Prostate gland (tissue), 2 donors: ENCODE results near the gene RPSA. TPM values are rescaled to one million over a fixed set of nuclear protein-coding genes. Genes with fewer than 3 reads are reported as not detected.
"Not testable (repeated sequence)": the region's sequence is repeated elsewhere in the genome, so short reads cannot be mapped to it uniquely, and the experiment has no call there.

Source experiments
- DNase-seq: peaks from one replicate; pipeline ENCODE4 v3.0.0-alpha.2; 2019; ENCODE audit warnings: low spot score
- H3K27ac ChIP-seq, 2 donors: fragments of 200-600 bp; sonication (generic); 2 replicates each; pipeline ENCODE4 v1.5.1; 2017 to 2019
- H3K27me3 ChIP-seq: fragments of 200-600 bp; sonication (generic); replicated peaks from 2 replicates; pipeline ENCODE4 v1.5.1; 2019; ENCODE audit not compliant: insufficient read depth
- H3K36me3 ChIP-seq, 2 donors: fragments of 200-600 bp; sonication (generic); 1 replicate in 1 of 2; 2 replicates in 1 of 2; pipeline versions ENCODE4 v1.5.1 to v1.8.1; 2017 to 2019
- H3K4me1 ChIP-seq: fragments of 200-600 bp; sonication (generic); replicated peaks from 2 replicates; pipeline ENCODE4 v1.5.1; 2019
- H3K4me3 ChIP-seq, 2 donors: fragments of 200-600 bp; sonication (generic); 2 replicates each; pipeline ENCODE4 v1.5.1; 2017 to 2019
- H3K9me3 ChIP-seq: fragments of 200-600 bp; sonication (generic); 2 replicates; pipeline ENCODE4 v1.5.1; 2017
- POLR2A ChIP-seq: fragments of 450-650 bp; IDR thresholded peaks from one replicate; pipeline ENCODE4 v1.6.1; 2016; ENCODE audit warnings: antibody characterized with exemption, mild to moderate bottlenecking
- POLR2AphosphoS5 ChIP-seq: sonication (generic); formaldehyde crosslinking; IDR thresholded peaks from one replicate; pipeline ENCODE4 v1.6.1; 2017; ENCODE audit warnings: antibody characterized with exemption
- WGBS: methylation state at CpG from one replicate; pipeline ENCODE4 v1.1.5; 2018; 5-methylcytosine and 5-hydroxymethylcytosine counted together
- intact Hi-C: fragments of 100-400 bp; cut with DNase I; formaldehyde crosslinking; loops from one replicate; pipeline ENCODE4 v1.14.2; 2022
- total RNA-seq, 2 donors: library from RNA; depleted of rRNA; stranded (reverse); fragments of >200 nt; gene quantifications; one replicate each; pipeline ENCODE4 v1.1.0, GENCODE V29; 2016
- TF ChIP-seq, protein P1 (sequence below), 4 experiments: fragments of 200-600 bp in 2 of 4; fragments of 450-650 bp in 2 of 4; sonication (generic) in 2 of 4; IDR thresholded peaks; 1 replicate in 3 of 4; 2 replicates in 1 of 4; pipeline ENCODE4 v1.5.1; 2016 to 2019; ENCODE audit warnings: antibody characterized with exemption in 4 of 4, mild to moderate bottlenecking in 2 of 4, moderate library complexity in 2 of 4

Gene RPSA
- total RNA-seq, 2 donors from 2014 or later = 732 to 1,080 TPM

DNA sequence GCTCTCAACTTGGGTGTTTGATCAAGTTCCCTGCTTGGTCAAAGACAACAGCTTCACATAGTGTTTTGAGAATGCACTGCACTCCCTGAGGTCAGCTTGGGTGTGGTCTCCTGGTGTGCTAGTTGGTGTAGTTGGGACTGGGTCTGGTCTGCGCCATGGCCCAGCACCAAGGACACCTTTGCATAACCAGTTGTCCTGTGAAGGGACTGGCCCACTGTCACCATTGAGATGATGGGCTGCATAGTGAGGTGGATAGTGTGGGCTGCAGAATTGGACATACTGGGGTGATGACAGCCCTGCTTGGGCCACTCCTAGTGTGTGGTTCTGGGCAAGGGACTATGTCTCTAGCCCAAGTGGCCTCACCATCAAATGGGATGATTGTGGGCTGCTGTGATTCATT lies 9.5 kb downstream of the RPSA start:
- Histone ChIP-seq H3K27me3 (no peaks in the 10 kb centered on the region), H3K4me1 (no peaks in the 10 kb centered on the region), H3K4me3 (no peak overlapping the region), H3K36me3 (peaks cover 0 to under 1% of the 10 kb centered on the region in 2 donors), H3K9me3 (no peaks in the 10 kb centered on the region), H3K27ac (no peak overlapping the region)
- 100% methylated on average over 1 of the region's 1 CpG for WGBS
- intact Hi-C loops = no loop called here
- TF ChIP-seq, protein P1, sequence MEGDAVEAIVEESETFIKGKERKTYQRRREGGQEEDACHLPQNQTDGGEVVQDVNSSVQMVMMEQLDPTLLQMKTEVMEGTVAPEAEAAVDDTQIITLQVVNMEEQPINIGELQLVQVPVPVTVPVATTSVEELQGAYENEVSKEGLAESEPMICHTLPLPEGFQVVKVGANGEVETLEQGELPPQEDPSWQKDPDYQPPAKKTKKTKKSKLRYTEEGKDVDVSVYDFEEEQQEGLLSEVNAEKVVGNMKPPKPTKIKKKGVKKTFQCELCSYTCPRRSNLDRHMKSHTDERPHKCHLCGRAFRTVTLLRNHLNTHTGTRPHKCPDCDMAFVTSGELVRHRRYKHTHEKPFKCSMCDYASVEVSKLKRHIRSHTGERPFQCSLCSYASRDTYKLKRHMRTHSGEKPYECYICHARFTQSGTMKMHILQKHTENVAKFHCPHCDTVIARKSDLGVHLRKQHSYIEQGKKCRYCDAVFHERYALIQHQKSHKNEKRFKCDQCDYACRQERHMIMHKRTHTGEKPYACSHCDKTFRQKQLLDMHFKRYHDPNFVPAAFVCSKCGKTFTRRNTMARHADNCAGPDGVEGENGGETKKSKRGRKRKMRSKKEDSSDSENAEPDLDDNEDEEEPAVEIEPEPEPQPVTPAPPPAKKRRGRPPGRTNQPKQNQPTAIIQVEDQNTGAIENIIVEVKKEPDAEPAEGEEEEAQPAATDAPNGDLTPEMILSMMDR (IDR thresholded peaks at IDR 0.05) = no peak
- TF ChIP-seq POLR2A (no peak), POLR2AphosphoS5 (no peak)
- DNase-seq = no peak

DNA sequence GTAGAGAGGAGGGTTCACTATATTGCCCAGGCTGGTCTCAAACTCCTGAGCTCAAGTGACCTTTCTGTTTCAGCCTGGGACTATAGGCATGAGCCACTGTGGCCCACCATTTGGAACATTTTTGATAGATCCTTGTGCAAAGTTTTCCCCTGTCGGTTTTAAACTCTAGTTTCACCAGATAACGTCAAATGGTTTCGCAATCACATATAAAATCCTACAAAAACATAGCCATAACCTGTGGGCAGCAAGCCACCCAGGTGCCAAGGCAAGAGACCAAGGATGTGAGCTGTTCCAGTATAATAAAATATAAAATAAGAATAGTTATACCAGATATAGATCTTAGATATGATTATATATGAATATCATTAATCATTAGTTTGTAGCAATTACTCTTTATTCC lies 10.5 kb downstream of the RPSA start:
- 42% methylated on average over 3 of the region's 3 CpGs for WGBS
- H3K4me1 ChIP-seq, H3K27ac ChIP-seq, H3K4me3 ChIP-seq, DNase-seq, H3K27me3 ChIP-seq, H3K9me3 ChIP-seq, H3K36me3 ChIP-seq, intact Hi-C loops: not testable (repeated sequence)

DNA sequence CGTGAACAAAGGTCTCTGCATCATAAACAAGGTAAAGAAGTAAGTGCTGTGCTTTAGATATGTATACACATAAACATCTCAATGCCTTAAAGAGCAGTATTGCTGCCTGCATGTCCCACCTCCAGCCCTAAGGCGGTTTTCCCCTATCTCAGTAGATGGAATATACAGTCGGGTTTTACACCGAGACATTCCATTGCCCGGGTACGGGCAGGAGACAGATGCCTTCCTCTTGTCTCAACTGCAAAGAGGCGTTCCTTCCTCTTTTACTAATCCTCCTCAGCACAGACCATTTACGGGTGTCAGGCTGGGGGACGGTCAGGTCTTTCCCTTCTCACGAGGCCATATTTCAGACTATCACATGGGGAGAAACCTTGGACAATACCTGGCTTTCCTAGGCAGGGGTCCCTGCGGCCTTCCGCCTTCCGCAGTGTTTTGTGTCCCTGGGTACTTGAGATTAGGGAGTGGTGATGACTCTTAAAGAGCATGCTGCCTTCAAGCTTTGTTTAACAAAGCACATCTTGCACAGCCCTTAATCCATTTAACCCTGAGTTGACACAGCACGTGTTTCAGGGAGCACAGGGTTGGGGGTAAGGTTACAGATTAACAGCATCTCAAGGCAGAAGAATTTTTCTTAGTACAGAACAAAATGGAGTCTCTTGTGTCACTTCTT lies 12.2 kb downstream of the RPSA start:
- H3K36me3 ChIP-seq, H3K9me3 ChIP-seq, intact Hi-C loops, H3K27me3 ChIP-seq, H3K4me3 ChIP-seq, H3K27ac ChIP-seq, DNase-seq, H3K4me1 ChIP-seq: not testable (repeated sequence)
- 54% methylated on average over 14 of the region's 14 CpGs for WGBS

DNA sequence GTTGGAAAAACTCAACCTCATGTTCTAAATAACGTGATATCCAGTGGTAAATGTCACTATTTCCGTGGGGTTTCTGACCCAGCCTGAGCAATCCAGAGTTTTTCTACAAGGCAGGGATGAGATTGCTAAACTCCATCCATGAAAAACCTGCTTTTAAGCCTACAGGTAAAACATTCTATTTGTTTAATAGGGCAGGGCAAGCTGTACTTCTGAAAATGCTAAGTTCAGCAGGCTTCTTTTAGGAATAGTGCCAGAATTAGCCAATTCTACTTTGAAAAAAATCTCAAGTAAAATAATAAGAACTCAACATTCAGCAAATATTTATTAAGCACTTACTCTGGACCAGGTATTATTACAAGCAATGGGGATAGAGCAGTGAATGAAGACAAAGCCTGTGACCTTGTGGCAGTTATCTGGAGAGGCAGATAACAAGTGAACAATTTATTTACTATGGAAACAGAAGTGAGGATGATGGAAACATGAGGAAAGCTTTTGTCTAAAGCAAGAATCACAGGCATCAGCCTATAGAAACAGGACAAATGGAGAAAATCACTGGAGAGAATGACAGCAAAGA lies 13.3 kb downstream of the RPSA start:
- Histone ChIP-seq H3K9me3 (no peaks in the 10 kb centered on the region), H3K27me3 (no peaks in the 10 kb centered on the region), H3K27ac (no peak overlapping the region), H3K4me1 (no peaks in the 10 kb centered on the region), H3K36me3 (no peaks in the 10 kb centered on the region), H3K4me3 (no peak overlapping the region)
- intact Hi-C loops = no loop called here
- TF ChIP-seq POLR2AphosphoS5 (no peak), POLR2A (no peak)
- TF ChIP-seq, protein P1 (IDR thresholded peaks at IDR 0.05) = no peak
- no peak for DNase-seq
- WGBS = 71% methylated on average over 2 of the region's 2 CpGs

DNA sequence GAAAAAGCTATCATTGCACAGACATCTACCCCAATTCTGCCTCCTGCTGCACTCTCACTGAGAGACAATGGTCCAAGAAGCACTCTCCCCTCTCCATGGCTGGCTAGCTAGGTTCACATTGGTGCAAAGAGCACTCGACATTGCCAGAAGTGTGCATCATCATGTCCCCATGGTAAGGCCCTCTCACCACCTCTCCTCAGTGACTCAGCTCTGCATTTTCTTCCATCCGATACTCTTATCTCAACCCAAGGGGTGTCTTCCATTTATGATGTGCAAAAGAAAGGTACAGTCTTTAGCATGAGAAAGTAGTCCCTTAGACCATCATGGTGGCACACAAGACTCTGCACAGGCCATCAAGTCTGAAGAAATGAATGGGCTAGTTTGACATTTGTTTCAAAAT lies 14.0 kb downstream of the RPSA start:
- TF ChIP-seq, protein P1 (IDR thresholded peaks at IDR 0.05) = no peak
- no peak for TF ChIP-seq POLR2AphosphoS5
- TF ChIP-seq POLR2A = no peak
- Histone ChIP-seq H3K27me3 (no peaks in the 10 kb centered on the region), H3K27ac (no peak overlapping the region), H3K4me3 (no peak overlapping the region), H3K36me3 (no peaks in the 10 kb centered on the region), H3K4me1 (no peaks in the 10 kb centered on the region), H3K9me3 (no peaks in the 10 kb centered on the region)
- 83% methylated on average over 2 of the region's 2 CpGs for WGBS
- DNase-seq = no peak
- intact Hi-C loops = no loop called here

DNA sequence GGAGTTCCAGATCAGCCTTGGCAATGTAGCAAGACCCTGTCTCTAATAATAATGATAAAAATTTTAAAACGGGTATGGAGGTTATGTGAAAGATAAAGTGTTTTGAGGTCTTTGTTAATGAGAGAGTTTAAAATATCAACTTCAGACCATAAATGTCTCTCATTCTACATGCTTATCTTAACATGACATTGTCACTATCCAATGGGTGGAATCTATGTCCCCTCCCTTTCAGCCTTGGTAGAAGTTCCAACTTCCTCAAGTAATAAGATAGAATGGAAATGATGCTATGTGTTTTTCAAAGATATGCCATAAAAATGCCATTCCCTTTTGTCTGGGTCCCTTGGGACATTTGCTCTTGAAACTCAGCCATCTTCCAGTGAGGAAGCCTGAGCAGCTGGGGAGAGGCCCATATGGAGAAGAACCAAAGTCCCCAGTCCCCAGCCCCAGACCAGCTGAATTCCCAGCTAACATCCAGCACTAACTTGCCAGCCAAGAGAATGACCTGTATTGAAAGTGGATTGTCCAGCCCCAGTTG lies 17.0 kb downstream of the RPSA start:
- Histone ChIP-seq H3K27ac (no peak overlapping the region), H3K4me3 (no peak overlapping the region), H3K9me3 (no peaks in the 10 kb centered on the region), H3K36me3 (no peaks in the 10 kb centered on the region), H3K27me3 (no peaks in the 10 kb centered on the region), H3K4me1 (no peaks in the 10 kb centered on the region)
- no peak for DNase-seq
- 53% methylated on average over 1 of the region's 1 CpG for WGBS
- intact Hi-C loops = no loop called here
- TF ChIP-seq, protein P1 (IDR thresholded peaks at IDR 0.05) = no peak
- TF ChIP-seq POLR2AphosphoS5 = no peak
- no peak for TF ChIP-seq POLR2A
